SK-N-SH (cell line): ENCODE data around the gene UBIAD1. TPM values are rescaled to one million over a fixed set of nuclear protein-coding genes. Genes with fewer than 3 reads are reported as not detected.
A peak's percentile ranks its signal among the peaks of the same experiment; 100 is the strongest.

Experiments used
- CTCF ChIA-PET: fragments of 300-600, 350-600 bp; formaldehyde crosslinking; extraction: SDS; loops from one replicate; lab custom pipeline; 2021; lab: Yijun Ruan, JAX
- POLR2A ChIA-PET: fragments of 350-600 bp; sonication (Branson Sonifier 250); formaldehyde crosslinking; extraction: SDS; loops from one replicate; lab custom pipeline; 2020; ENCODE audit warnings: antibody characterized with exemption, inconsistent platforms; lab: Yijun Ruan, JAX
- DNase-seq: peaks from one replicate; pipeline ENCODE4 v3.0.0; 2012
- H2AFZ ChIP-seq: fragments of 200-600 bp; sonication (generic); 2 replicates; pipeline ENCODE4 v1.8.1; 2016; ENCODE audit warnings: antibody characterized with exemption, mild to moderate bottlenecking, low read depth
- H3F3A ChIP-seq: fragments of 200-600 bp; sonication (generic); replicated peaks from 2 replicates; pipeline ENCODE3; 2016; ENCODE audit warnings: antibody characterized with exemption, mild to moderate bottlenecking; ENCODE audit not compliant: insufficient read depth
- H3K27ac ChIP-seq, 2 experiments: fragments of 200-500 bp in 1 of 2; fragments of 200-600 bp in 1 of 2; sonication (Bioruptor generic) in 1 of 2; sonication (generic), shearing (Covaris generic) in 1 of 2; 2 replicates each; pipeline versions ENCODE4 v1.5.1 to v1.6.1; 2014 to 2016; ENCODE audit warnings: low read depth in 2 of 2, inconsistent platforms in 1 of 2, low read length in 1 of 2, mild to moderate bottlenecking in 1 of 2, mixed read lengths in 1 of 2
- H3K27me3 ChIP-seq: fragments of 200-600 bp; sonication (generic), shearing (Covaris generic); 2 replicates; pipeline ENCODE4 v1.6.1; 2016; ENCODE audit warnings: mixed run types; ENCODE audit not compliant: insufficient read depth
- H3K36me3 ChIP-seq, 2 experiments: fragments of 200-500 bp in 1 of 2; fragments of 200-600 bp in 1 of 2; sonication (Bioruptor generic) in 1 of 2; sonication (generic) in 1 of 2; replicated peaks in 1 of 2; 2 replicates each; pipeline versions ENCODE3 to v1.5.1; 2014 to 2016; ENCODE audit warnings: low read length in 1 of 2, mild to moderate bottlenecking in 1 of 2; ENCODE audit not compliant: insufficient read depth in 2 of 2, control insufficient read depth in 1 of 2
- H3K4me1 ChIP-seq, 2 experiments: fragments of 200-500 bp in 1 of 2; fragments of 200-600 bp in 1 of 2; sonication (Bioruptor generic) in 1 of 2; sonication (generic), shearing (Covaris generic) in 1 of 2; 2 replicates each; pipeline versions ENCODE4 v1.5.1 to v1.6.1; 2014 to 2016; ENCODE audit warnings: low read depth in 1 of 2, low read length in 1 of 2, mixed run types in 1 of 2; ENCODE audit not compliant: insufficient read depth in 2 of 2, control insufficient read depth in 1 of 2
- H3K4me2 ChIP-seq: fragments of 200-600 bp; sonication (generic), shearing (Covaris generic); 2 replicates; pipeline ENCODE4 v1.6.1; 2017; ENCODE audit warnings: mixed run types
- H3K4me3 ChIP-seq, 2 experiments: fragments of 200-500 bp in 1 of 2; fragments of 200-600 bp in 1 of 2; sonication (Bioruptor generic) in 1 of 2; sonication (generic), shearing (Covaris generic) in 1 of 2; 2 replicates each; pipeline versions ENCODE4 v1.5.1 to v1.8.1; 2014 to 2016; ENCODE audit warnings: low read depth in 2 of 2, inconsistent platforms in 1 of 2, low read length in 1 of 2, mild to moderate bottlenecking in 1 of 2, mixed read lengths in 1 of 2, moderate library complexity in 1 of 2
- H3K79me2 ChIP-seq: fragments of 200-600 bp; sonication (generic); 2 replicates; pipeline ENCODE4 v1.8.1; 2017; ENCODE audit warnings: mild to moderate bottlenecking; ENCODE audit not compliant: insufficient read depth
- H3K9ac ChIP-seq: fragments of 200-600 bp; sonication (generic); 2 replicates; pipeline ENCODE4 v1.6.1; 2017; ENCODE audit warnings: mixed run types
- H3K9me2 ChIP-seq: fragments of 200-600 bp; sonication (generic); 2 replicates; pipeline ENCODE4 v1.6.1; 2017; ENCODE audit warnings: mixed run types
- H3K9me3 ChIP-seq: fragments of 200-600 bp; sonication (generic); 2 replicates; pipeline ENCODE4 v1.6.1; 2017; ENCODE audit warnings: mixed run types, mild to moderate bottlenecking, moderate library complexity
- H4K20me1 ChIP-seq: fragments of 200-600 bp; sonication (generic); 2 replicates; pipeline ENCODE4 v1.6.1; 2017; ENCODE audit warnings: mild to moderate bottlenecking, mixed run types; ENCODE audit not compliant: insufficient read depth
- CHD2 ChIP-seq: fragments of 150-350 bp; IDR thresholded peaks from 2 replicates; pipeline ENCODE4 v1.6.1; 2018; ENCODE audit warnings: low read length; ENCODE audit not compliant: partially characterized antibody
- ELF1 ChIP-seq: IDR thresholded peaks from 2 replicates; pipeline ENCODE4 v1.4.0; 2012
- EP300 ChIP-seq, 2 experiments: IDR thresholded peaks; 2 replicates each; pipeline versions ENCODE4 v1.4.0 to v1.6.1; 2012; ENCODE audit warnings: borderline replicate concordance in 1 of 2, low read depth in 1 of 2, low read length in 1 of 2
- FOSL2 ChIP-seq: IDR thresholded peaks from 2 replicates; pipeline ENCODE4 v1.4.0; 2012; ENCODE audit warnings: low read depth, mild to moderate bottlenecking, moderate library complexity, borderline replicate concordance
- FOXJ3 ChIP-seq: sonication (generic); formaldehyde crosslinking; IDR thresholded peaks from 2 replicates; pipeline ENCODE4 v1.5.1; 2020; ENCODE audit warnings: mild to moderate bottlenecking, missing genetic modification reagents
- GATA2 ChIP-seq: sonication (generic); formaldehyde crosslinking; IDR thresholded peaks from 2 replicates; pipeline ENCODE4 v1.5.0; 2020; ENCODE audit warnings: mild to moderate bottlenecking, missing genetic modification reagents
- IRF3 ChIP-seq: fragments of 150-350 bp; IDR thresholded peaks from 2 replicates; pipeline ENCODE4 v1.6.1; 2016; ENCODE audit warnings: mild to moderate bottlenecking, low read depth, low read length
- MEF2A ChIP-seq: IDR thresholded peaks from 2 replicates; pipeline ENCODE4 v1.4.0; 2012; ENCODE audit warnings: low read depth, borderline replicate concordance
- NFIC ChIP-seq: IDR thresholded peaks from 2 replicates; pipeline ENCODE4 v1.4.0; 2012; ENCODE audit warnings: borderline replicate concordance
- PBX3 ChIP-seq: IDR thresholded peaks from 2 replicates; pipeline ENCODE4; 2012
- RAD21 ChIP-seq: IDR thresholded peaks from 2 replicates; pipeline ENCODE4 v1.6.1; 2012; ENCODE audit warnings: mild to moderate bottlenecking, low read length
- RCOR1 ChIP-seq: fragments of 150-350 bp; IDR thresholded peaks from 2 replicates; pipeline ENCODE4 v1.6.1; 2017; ENCODE audit warnings: antibody characterized with exemption, low read length
- RXRA ChIP-seq: IDR thresholded peaks from 2 replicates; pipeline ENCODE4 v1.4.0; 2012; ENCODE audit warnings: low read depth, mild to moderate bottlenecking, borderline replicate concordance
- SIN3A ChIP-seq: IDR thresholded peaks from 2 replicates; pipeline ENCODE4 v1.6.1; 2012; ENCODE audit warnings: low read depth, mild to moderate bottlenecking, low read length, moderate library complexity, borderline replicate concordance
- SMC3 ChIP-seq: IDR thresholded peaks from 2 replicates; pipeline ENCODE4 v1.6.1; 2012; ENCODE audit warnings: low read depth, low read length, improper control_type of control experiment
- TAF1 ChIP-seq: IDR thresholded peaks from 2 replicates; pipeline ENCODE4 v1.6.1; 2012; ENCODE audit warnings: low read depth, mild to moderate bottlenecking, low read length, moderate library complexity, borderline replicate concordance
- TEAD4 ChIP-seq: IDR thresholded peaks from 2 replicates; pipeline ENCODE4 v1.4.0; 2012; ENCODE audit warnings: mild to moderate bottlenecking, borderline replicate concordance; ENCODE audit not compliant: insufficient read depth
- USF1 ChIP-seq: IDR thresholded peaks from 2 replicates; pipeline ENCODE4 v1.4.0; 2012; ENCODE audit warnings: low read depth, borderline replicate concordance
- WGBS: methylation state at CpG from one replicate; pipeline ENCODE4 v1.1.6; 2017; ENCODE audit warnings: low lambda C conversion rate; 5-methylcytosine and 5-hydroxymethylcytosine counted together
- polyA plus RNA-seq, 3 experiments: library from polyadenylated mRNA; depleted of rRNA; stranded (reverse); fragments of >200 nt; gene quantifications; 2 replicates each; pipeline ENCODE4 v1.2.3, GENCODE V29; 2012
- TF ChIP-seq, protein P1 (sequence below): fragments of 200-600 bp; sonication (generic); IDR thresholded peaks from 2 replicates; pipeline ENCODE4 v1.6.1; 2017; ENCODE audit warnings: antibody characterized with exemption, mild to moderate bottlenecking, moderate library complexity

The UBIAD1 gene
- polyA plus RNA-seq, 1 of the 3 experiments (the other 2 are of a cell fraction) = 13.7 TPM

- no peaks in the 10 kb centered on the region for H3K79me2 ChIP-seq
- no peaks in the 10 kb centered on the region for H3K4me1 ChIP-seq
- H4K20me1 ChIP-seq = no peaks in the 10 kb centered on the region
- no peak overlapping the region for H3K4me3 ChIP-seq
- H3F3A ChIP-seq = peaks cover 6% of the 10 kb centered on the region
- H3K9me3 ChIP-seq = no peaks in the 10 kb centered on the region
- 100% methylated on average over 4 of the region's 4 CpGs for WGBS
- TF ChIP-seq NFIC (no peak), ELF1 (no peak), EP300 (IDR thresholded peaks at IDR 0.05; ENCODE audit: borderline replicate concordance in 1 of 2, low read depth in 1 of 2, low read length in 1 of 2) (no peak), FOSL2 (no peak), RCOR1 (no peak), RAD21 (0 out of 2 replicates have a peak, but pooled peaks have one; percentile 7)
- H3K4me2 ChIP-seq = no peak overlapping the region
- no peak overlapping the region for H2AFZ ChIP-seq
- no peak overlapping the region for H3K27ac ChIP-seq
- no peaks in the 10 kb centered on the region for H3K9me2 ChIP-seq
- DNase-seq = no peak
- ChIA-PET POLR2A (no interaction called here), CTCF (interaction anchor here (0.7 to 3.1 kb wide), 4 partner anchors 27 to 472 kb away, joined by 3 to 17 read pairs (median 8); no protein-coding TSS in a partner anchor)
- H3K27me3 ChIP-seq = no peaks in the 10 kb centered on the region
- no peak overlapping the region for H3K9ac ChIP-seq
- H3K36me3 ChIP-seq = peaks cover 25 to 50% of the 10 kb centered on the region in 2 experiments
Measured at GRCh38 chr1:11248169-11248568, 24.8 kb upstream of the UBIAD1 start.

- no peaks in the 10 kb centered on the region for H3K79me2 ChIP-seq
- H3K9ac ChIP-seq = no peak overlapping the region
- no peak for TF ChIP-seq RXRA
- TF ChIP-seq SIN3A = no peak
- no peak for TF ChIP-seq TAF1
- TF ChIP-seq SMC3 = no peak
- no peak for TF ChIP-seq CHD2
- no peak for TF ChIP-seq NFIC
- no peak for TF ChIP-seq IRF3
- no peak for TF ChIP-seq GATA2 (CRISPR knock-in tag)
- no peak for TF ChIP-seq USF1
- no peak for TF ChIP-seq FOXJ3 (CRISPR knock-in tag)
- TF ChIP-seq MEF2A = no peak
- no peak for TF ChIP-seq PBX3
- TF ChIP-seq TEAD4 = no peak
- TF ChIP-seq, protein P1, sequence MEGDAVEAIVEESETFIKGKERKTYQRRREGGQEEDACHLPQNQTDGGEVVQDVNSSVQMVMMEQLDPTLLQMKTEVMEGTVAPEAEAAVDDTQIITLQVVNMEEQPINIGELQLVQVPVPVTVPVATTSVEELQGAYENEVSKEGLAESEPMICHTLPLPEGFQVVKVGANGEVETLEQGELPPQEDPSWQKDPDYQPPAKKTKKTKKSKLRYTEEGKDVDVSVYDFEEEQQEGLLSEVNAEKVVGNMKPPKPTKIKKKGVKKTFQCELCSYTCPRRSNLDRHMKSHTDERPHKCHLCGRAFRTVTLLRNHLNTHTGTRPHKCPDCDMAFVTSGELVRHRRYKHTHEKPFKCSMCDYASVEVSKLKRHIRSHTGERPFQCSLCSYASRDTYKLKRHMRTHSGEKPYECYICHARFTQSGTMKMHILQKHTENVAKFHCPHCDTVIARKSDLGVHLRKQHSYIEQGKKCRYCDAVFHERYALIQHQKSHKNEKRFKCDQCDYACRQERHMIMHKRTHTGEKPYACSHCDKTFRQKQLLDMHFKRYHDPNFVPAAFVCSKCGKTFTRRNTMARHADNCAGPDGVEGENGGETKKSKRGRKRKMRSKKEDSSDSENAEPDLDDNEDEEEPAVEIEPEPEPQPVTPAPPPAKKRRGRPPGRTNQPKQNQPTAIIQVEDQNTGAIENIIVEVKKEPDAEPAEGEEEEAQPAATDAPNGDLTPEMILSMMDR = no peak
- H2AFZ ChIP-seq = no peak overlapping the region
- WGBS = 90% methylated on average over 7 of the region's 8 CpGs
- POLR2A ChIA-PET = no interaction called here
- H4K20me1 ChIP-seq = no peaks in the 10 kb centered on the region
- H3K27ac ChIP-seq = no peak overlapping the region
- DNase-seq = no peak
- H3K9me2 ChIP-seq = no peaks in the 10 kb centered on the region
- no peak overlapping the region for H3K4me3 ChIP-seq
- no peaks in the 10 kb centered on the region for H3K27me3 ChIP-seq
- no peaks in the 10 kb centered on the region for H3F3A ChIP-seq
- H3K4me2 ChIP-seq = no peak overlapping the region
- CTCF ChIA-PET = interaction anchor here (2.6 to 3.1 kb wide), 2 partner anchors 11 to 390 kb away, joined by 8 to 19 read pairs; no protein-coding TSS in a partner anchor
- H3K9me3 ChIP-seq = no peaks in the 10 kb centered on the region
- no peaks in the 10 kb centered on the region for H3K4me1 ChIP-seq
- H3K36me3 ChIP-seq = peaks cover 49 to 56% of the 10 kb centered on the region in 2 experiments
Measured at GRCh38 chr1:11252538-11252937, 20.5 kb upstream of the UBIAD1 start.
